Left colon (tissue), 2 donors: ENCODE measurements around the gene PPM1B. TPM values are rescaled to one million over a fixed set of nuclear protein-coding genes. Genes with fewer than 3 reads are reported as not detected.
"Not testable (repeated sequence)": the region's sequence is repeated elsewhere in the genome, so short reads cannot be mapped to it uniquely, and the experiment has no call there.

Source experiments
- ATAC-seq: fragments of 200-7000 bp; cut with Tn5 transposase; one replicate; pipeline ENCODE4 v1.9.1; 2020; ENCODE audit warnings: mild to moderate bottlenecking, moderate library complexity
- DNase-seq, 2 donors: peaks; one replicate each; pipeline ENCODE4 v3.0.0-alpha.2; 2020
- intact Hi-C, 2 donors: fragments of 100-400 bp; cut with DNase I in 1 of 2; cut with micrococcal nuclease in 1 of 2; formaldehyde crosslinking; loops; one replicate each; pipeline versions ENCODE4 v1.11.2 to v1.14.0; 2022; cut with DNase I, micrococcal nuclease
- total RNA-seq, 2 donors: library from RNA; stranded (reverse); fragmentation: NEBNext Ultra II Directional; extraction: Animal tissue kit (Norgen Biotek cat#: 25700); gene quantifications; one replicate each; pipeline ENCODE4 v1.2.1, GENCODE V29; 2021
- donor health status: DM: no; HTN: no; CAD: no.
- donor health status: DM: yes; HTN: yes; CAD: no.

The PPM1B gene
- total RNA-seq, 2 donors from 2014 or later: 62.5 to 63.0 TPM

DNA sequence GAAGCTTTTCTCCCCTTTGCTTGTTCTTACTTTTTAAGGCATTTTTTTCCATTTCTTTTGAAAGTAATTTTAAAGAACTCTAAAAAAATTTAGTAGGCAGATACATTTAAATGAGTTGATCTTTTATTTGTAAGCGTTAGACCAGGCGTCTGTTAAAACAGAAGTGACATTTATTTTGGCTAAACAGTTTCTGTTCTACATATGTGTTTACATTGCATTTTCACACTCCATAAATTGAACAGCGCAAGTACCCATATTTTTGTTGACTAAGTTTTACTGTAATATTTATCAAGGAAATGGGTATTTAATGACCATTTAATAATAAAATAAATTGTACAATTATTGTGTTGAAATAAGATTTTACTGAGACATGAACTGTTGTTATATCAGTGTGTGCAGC lies 21.9 kb downstream of the PPM1B start:
- no peak for ATAC-seq
- intact Hi-C loops: no loop called here
- DNase-seq: no peak

GRCh38 chr2:44191739-44192138 lies 23.1 kb downstream of the PPM1B start:
- ATAC-seq: no peak
- intact Hi-C loops: no loop called here
- DNase-seq: no peak

DNA sequence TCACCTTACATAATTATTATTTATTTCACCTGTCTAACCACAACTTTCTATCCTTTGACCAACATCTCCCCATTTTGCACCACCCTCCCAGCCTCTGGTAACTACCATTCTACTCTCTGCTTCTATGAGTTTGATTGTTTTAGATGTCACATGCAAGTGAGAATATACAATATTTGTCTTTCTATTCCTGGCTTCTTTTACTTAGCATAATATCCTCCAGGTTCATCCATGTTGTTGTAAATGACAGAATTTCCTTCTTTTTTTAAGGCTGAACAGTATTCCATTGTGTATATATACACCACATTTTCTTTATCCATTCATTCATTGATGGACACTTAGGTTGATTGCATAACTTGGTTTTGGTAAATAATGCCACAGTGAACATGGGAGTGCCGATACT lies 24.0 kb downstream of the PPM1B start:
- DNase-seq: no peak
- ATAC-seq: no peak
- intact Hi-C loops: no loop called here

GRCh38 chr2:44195714-44196113 lies 27.0 kb downstream of the PPM1B start:
- DNase-seq (no peak), ATAC-seq (no peak)
- intact Hi-C loops: no loop called here

- intact Hi-C loops: no loop called here
- DNase-seq (no peak), ATAC-seq (no peak)
Observed at GRCh38 chr2:44197816-44198215, 29.1 kb downstream of the PPM1B start.

- intact Hi-C loops: no loop called here
- DNase-seq (no peak), ATAC-seq (no peak)
Observed at GRCh38 chr2:44200011-44200410, 31.3 kb downstream of the PPM1B start.

DNA sequence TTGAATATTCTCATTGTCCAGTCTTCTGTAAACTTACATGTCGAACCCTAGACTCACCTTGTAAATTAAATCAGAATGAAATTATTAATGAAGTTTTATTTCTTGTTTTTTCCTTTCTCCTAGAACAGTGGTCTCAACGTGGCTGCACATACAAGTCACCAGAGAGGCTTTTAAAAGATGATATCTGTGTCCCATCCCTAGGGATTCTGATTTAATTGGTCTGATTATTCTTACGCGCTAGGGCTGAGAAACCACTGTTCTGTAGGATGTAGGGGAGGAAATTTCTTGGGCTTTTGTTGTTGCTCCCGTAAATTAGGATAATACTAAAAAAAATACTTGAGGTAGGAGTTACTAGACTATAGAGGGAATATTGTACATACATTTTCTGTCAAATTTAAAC lies 32.1 kb downstream of the PPM1B start:
- DNase-seq: no peak
- intact Hi-C loops: no loop called here
- ATAC-seq: no peak

DNA sequence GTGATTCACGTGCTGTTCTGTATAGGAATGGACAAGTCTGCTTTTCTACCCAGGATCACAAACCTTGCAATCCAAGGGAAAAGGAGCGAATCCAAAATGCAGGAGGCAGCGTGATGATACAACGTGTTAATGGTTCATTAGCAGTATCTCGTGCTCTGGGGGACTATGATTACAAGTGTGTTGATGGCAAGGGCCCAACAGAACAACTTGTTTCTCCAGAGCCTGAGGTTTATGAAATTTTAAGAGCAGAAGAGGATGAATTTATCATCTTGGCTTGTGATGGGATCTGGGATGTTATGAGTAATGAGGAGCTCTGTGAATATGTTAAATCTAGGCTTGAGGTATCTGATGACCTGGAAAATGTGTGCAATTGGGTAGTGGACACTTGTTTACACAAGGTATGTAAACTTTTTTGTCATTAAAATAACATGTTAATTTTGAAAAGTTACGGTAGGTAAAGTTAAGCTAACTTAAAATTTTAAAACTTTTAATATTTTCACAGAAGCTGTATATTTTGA lies 33.0 kb downstream of the PPM1B start:
- intact Hi-C loops: no loop called here
- DNase-seq (no peak), ATAC-seq (no peak)

- DNase-seq: no peak
- intact Hi-C loops: no loop called here
- no peak for ATAC-seq
Observed at GRCh38 chr2:44203542-44203941, 34.9 kb downstream of the PPM1B start.

- DNase-seq (no peak), ATAC-seq (no peak)
- intact Hi-C loops: no loop called here
Observed at GRCh38 chr2:44205169-44205568, 36.5 kb downstream of the PPM1B start.

- ATAC-seq: no peak
- no peak for DNase-seq
- intact Hi-C loops: no loop called here
Observed at GRCh38 chr2:44207102-44207501, 38.4 kb downstream of the PPM1B start.

DNA sequence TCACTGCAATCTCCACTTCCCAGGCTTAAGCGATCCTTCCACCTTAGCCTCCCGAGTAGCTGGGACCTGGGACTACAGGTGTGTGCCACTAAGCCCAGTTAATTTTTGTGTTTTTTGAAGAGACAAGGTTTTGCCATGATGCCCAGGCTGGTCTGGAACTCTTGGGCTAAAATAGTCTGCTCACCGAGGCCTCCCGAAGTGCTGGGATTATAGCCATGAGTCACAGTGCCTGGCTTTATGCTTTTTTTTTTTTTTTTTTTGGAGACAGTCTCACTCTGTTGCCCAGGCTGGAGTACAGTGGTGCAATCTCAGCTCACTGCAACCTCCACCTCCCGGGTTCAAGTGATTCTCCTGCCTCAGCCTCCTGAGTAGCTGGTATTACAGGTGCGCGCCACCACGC lies 39.0 kb downstream of the PPM1B start:
- intact Hi-C loops, ATAC-seq, DNase-seq: not testable (repeated sequence)

DNA sequence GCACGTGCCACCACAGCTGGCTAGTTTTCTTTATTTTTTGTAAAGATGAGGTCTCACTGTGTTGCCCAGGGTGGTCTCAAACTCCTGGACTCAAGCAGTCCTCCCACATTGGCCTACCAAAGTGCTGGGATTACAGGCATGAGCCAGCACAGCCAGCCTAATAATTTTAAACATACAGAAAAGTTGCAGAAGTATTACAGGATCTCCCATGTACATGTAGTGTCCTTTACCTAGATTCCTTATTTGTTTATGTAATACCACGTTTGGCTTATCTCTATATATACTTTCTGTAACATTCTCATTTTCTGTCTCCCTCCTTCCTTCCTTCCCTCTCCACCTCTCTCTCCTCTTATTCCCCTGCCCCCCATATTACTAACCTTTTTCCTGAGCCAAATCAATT lies 41.7 kb downstream of the PPM1B start:
- no peak for ATAC-seq

GRCh38 chr2:44211183-44211582 lies 42.5 kb downstream of the PPM1B start:
- ATAC-seq (no peak), DNase-seq (no peak)
- intact Hi-C loops: no loop called here

More for the DNA sequence above, 41.7 kb downstream of the PPM1B start:
- DNase-seq: no peak
- intact Hi-C loops: no loop called here

DNA sequence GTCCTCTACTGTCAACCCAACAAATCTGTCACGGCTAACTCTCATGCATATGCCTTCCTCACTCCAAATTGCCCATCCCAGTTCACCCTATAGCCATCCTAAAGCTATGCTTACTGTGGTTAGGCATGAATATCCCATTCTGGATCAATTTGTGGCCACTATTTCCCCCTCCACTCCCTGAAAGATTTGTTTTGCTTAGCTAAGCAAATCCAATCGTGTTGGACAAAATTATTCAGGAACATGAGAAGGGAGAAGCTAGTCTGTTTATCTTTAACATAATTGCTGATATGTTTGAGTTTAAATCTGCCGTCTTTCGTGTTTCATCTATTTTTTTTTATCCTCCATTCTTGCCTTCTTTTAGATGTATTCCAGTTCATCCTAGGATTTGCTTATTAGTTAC lies 43.6 kb downstream of the PPM1B start:
- DNase-seq (no peak), ATAC-seq (no peak)
- intact Hi-C loops: no loop called here

GRCh38 chr2:44215827-44216226 lies 47.2 kb downstream of the PPM1B start:
- ATAC-seq (peak; percentile 72), DNase-seq (no peak)
- intact Hi-C loops: no loop called here

DNA sequence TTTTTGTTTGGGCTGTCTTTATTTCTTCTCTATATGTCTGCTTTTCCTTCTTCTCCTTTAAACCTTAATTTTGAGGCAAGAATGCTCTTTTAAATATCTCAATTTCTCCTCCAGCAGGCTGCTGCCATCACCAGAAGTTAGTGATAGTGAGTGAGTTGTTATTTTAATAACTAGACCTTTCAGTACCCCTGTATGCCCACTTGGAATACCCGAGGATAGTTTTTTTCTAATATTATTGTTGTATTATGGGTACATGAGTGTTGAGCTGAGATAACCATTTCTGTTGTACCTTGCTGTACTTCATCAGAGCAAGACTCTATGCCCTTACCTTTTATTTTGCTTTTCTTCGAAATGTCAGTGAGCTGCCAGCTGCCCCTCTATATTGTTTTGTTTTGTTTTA lies 50.1 kb downstream of the PPM1B start:
- intact Hi-C loops: no loop called here
- DNase-seq: no peak
- no peak for ATAC-seq

GRCh38 chr2:44226753-44227152 lies 58.1 kb downstream of the PPM1B start:
- DNase-seq (no peak), ATAC-seq (no peak)
- intact Hi-C loops: no loop called here

GRCh38 chr2:44230378-44230777 lies 61.7 kb downstream of the PPM1B start:
- intact Hi-C loops: no loop called here
- DNase-seq (no peak), ATAC-seq (no peak)

- DNase-seq (no peak), ATAC-seq (peak; percentile 53)
- intact Hi-C loops: no loop called here
Observed at GRCh38 chr2:44233450-44234128, 64.9 kb downstream of the PPM1B start.

DNA sequence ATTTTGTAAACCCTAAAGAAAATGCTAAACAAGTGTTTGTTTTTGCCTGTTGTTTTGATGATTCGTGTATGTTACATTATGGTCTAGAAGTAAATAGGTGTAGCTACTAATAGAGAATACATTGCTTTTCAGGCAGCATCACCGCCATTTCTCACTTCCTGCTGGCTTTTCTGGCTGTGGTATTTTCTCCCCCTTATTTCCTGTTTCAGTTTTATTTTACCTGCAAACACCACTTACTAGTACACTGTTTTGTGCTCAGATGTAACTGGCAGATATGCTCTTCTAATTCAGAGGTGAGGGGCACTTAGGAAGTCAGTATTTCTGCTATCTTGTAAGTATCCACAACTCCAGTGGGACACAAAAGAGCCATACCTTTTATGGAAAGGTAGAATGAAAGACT lies 68.5 kb downstream of the PPM1B start:
- DNase-seq: no peak
- peak; percentile 37 for ATAC-seq
- intact Hi-C loops: no loop called here
